Measurements from ENCODE around the gene MYT1. TPM values are rescaled to one million over a fixed set of nuclear protein-coding genes. Genes with fewer than 3 reads are reported as not detected.
A peak's percentile ranks its signal among the peaks of the same experiment; 100 is the strongest.

MYT1 gene
- total and polyA plus RNA-seq, 2 of the 13 experiments (the other 11 are each of a cell fraction or from before 2014, with no cell fraction given) = 0.58 to 2.5 TPM

DNA sequence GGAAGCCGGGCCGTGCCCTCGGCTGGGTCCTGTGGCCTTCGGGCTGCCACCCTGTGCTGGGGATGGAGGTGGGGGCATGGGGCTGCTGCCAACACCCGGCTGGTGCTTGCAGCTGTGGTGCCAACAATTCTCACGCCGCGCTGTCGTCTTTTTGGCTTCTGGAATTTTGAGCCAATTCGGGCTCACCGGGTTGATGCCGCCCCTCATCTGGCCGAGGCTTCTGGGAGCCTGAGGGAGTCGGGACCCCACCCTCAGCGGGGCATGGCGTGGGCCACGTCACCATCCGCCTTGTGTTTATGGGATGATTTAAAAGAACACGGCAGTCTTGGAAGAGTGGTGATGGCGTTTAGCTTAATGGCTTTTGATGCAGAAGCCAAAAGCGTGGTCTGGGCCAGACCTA lies 48.2 kb upstream of the MYT1 start:
- ATAC-seq (no peak), FAIRE-seq (no peak), DNase-seq (ENCODE audit: low spot score) (no peak)
- POLR2A ChIA-PET = no interaction called here
- no peak overlapping the region for H2AFZ ChIP-seq (ENCODE audit: low read length)
- H3K79me2 ChIP-seq (ENCODE audit: insufficient read depth, low read length) = no peaks in the 10 kb centered on the region
- intact Hi-C loops (cut with micrococcal nuclease; ENCODE audit: unreplicated experiment) = no loop called here
- 62% methylated on average over 21 of the region's 21 CpGs for WGBS (ENCODE audit: low lambda C conversion rate)
- in situ Hi-C loops (cut with HindIII; ENCODE audit: extremely low pct_ligation_motif_present, low pct_unique_long_range_greater_than_20kb) = loop anchor here (5.0 kb wide), 1 partner anchor 34 kb away; the partner anchor contains the start of genes LKAAEAR1 and OPRL1
- no peaks in the 10 kb centered on the region for H3K9me3 ChIP-seq (ENCODE audit: low read length)
- H3K4me2 ChIP-seq (ENCODE audit: low read depth, low read length) = no peak overlapping the region
- H3K27ac ChIP-seq (ENCODE audit: extremely low read length, insufficient read depth, low read length) = no peak overlapping the region
- no peak overlapping the region for H3K4me3 ChIP-seq (replicated peaks in 1 of 3; ENCODE audit: insufficient read depth in 1 of 3, low read depth in 2 of 3, low read length in 3 of 3)
- H3K36me3 ChIP-seq (replicated peaks in 1 of 2; ENCODE audit: control insufficient read depth in 1 of 2, insufficient read depth in 2 of 2, low read length in 2 of 2) = no peaks in the 10 kb centered on the region
- H3K27me3 ChIP-seq (ENCODE audit: control insufficient read depth in 1 of 2, insufficient read depth in 2 of 2, low read length in 2 of 2) = peaks cover 25 to 48% of the 10 kb centered on the region in 2 experiments
- no TSS peak for BruUV-seq (replicated peaks)
- H3K4me1 ChIP-seq (ENCODE audit: insufficient read depth, low read length) = peaks cover 22% of the 10 kb centered on the region
- CTCF ChIA-PET (ENCODE audit: low intra/inter-chr PET ratio, low total read pairs) = no interaction called here
- peak; percentile 48; the same call in 1 of the 2 replicates for TF ChIP-seq CREB1 (IDR thresholded peaks at IDR 0.05)
- no peak for TF ChIP-seq CREB1 (CRISPR knock-in tag; IDR thresholded peaks at IDR 0.05)
- TF ChIP-seq TEAD2 (CRISPR knock-in tag; IDR thresholded peaks at IDR 0.05) = no peak
- no peaks in the 10 kb centered on the region for H4K20me1 ChIP-seq (ENCODE audit: insufficient read depth, low read length)
- no peak overlapping the region for H3K9ac ChIP-seq (ENCODE audit: insufficient read depth, low read depth, low read length)

DNA sequence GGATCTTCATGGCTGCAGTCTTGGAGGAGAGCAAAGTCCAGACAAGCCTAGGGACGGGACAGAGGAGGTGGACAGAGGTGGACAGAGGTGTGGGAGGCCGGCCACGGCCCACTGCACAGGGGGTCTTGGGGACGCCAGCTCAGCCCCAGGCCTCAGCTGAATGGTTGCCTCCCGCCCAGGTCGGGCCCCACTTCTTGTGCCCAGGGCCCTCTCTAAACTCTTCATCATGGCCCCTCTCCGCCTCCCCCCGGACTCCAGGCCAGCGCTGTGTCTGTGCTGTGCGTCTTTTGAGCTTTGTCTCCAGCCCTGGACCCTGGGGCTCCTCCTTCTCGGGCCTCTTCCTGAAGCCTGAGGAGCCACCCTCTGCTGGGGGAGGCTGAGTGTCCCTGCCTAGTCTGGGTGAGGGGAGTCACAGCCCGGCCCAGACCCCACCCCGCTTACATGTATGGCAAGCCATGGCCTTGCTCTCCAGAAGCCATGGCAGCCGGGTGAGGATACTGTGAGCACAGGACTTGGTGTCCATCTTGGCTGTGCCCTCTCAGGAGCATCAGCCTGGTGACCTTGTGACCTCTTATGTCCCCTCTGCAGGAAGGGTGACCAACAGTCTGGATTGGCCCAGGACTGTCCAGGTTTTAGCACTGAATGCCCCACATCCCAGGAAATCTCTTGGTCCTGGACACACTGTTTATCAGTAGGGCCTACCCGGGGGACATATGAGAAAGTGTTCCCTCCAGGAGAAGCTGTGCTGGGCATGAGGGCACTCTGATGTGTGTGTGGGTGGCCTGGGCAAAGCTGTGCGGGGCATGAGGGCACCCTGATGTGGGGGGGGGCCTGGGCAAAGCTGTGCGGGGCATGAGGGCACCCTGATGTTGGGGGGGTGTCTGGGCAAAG lies 47.5 kb upstream of the MYT1 start:
- in situ Hi-C loops (cut with HindIII; ENCODE audit: extremely low pct_ligation_motif_present, low pct_unique_long_range_greater_than_20kb) = loop anchor here (5.0 kb wide), 1 partner anchor 34 kb away; the partner anchor contains the start of genes LKAAEAR1 and OPRL1
- no peak for FAIRE-seq
- CTCF ChIA-PET (ENCODE audit: low intra/inter-chr PET ratio, low total read pairs) = no interaction called here

More for the DNA sequence above, 47.5 kb upstream of the MYT1 start:
- no peak for TF ChIP-seq GATA4 (IDR thresholded peaks at IDR 0.05; ENCODE audit: borderline replicate concordance, low read depth)
- TF ChIP-seq KLF15 (CRISPR knock-in tag; IDR thresholded peaks at IDR 0.05; ENCODE audit: borderline replicate concordance) = no peak
- TF ChIP-seq UBTF (CRISPR knock-in tag; IDR thresholded peaks at IDR 0.05) = 0 out of 2 replicates have a peak, but pooled peaks have one; percentile 24
- TF ChIP-seq CEBPB (IDR thresholded peaks at IDR 0.05; ENCODE audit: borderline replicate concordance, low read depth, low read length) = no peak
- peak; percentile 62; the same call in 1 of the 2 replicates for TF ChIP-seq ZNF768 (CRISPR knock-in tag; IDR thresholded peaks at IDR 0.05)
- Histone ChIP-seq H2AFZ (ENCODE audit: low read length) (no peak overlapping the region), H3K4me1 (ENCODE audit: insufficient read depth, low read length) (peaks cover 14% of the 10 kb centered on the region), H3K4me3 (replicated peaks in 1 of 3; ENCODE audit: insufficient read depth in 1 of 3, low read depth in 2 of 3, low read length in 3 of 3) (no peak overlapping the region), H3K27ac (ENCODE audit: extremely low read length, insufficient read depth, low read length) (no peak overlapping the region), H3K9me3 (ENCODE audit: low read length) (no peaks in the 10 kb centered on the region), H3K4me2 (ENCODE audit: low read depth, low read length) (no peak overlapping the region), H3K9ac (ENCODE audit: insufficient read depth, low read depth, low read length) (no peak overlapping the region), H3K27me3 (ENCODE audit: control insufficient read depth in 1 of 2, insufficient read depth in 2 of 2, low read length in 2 of 2) (peaks cover 27 to 50% of the 10 kb centered on the region in 2 experiments), H4K20me1 (ENCODE audit: insufficient read depth, low read length) (no peaks in the 10 kb centered on the region), H3K79me2 (ENCODE audit: insufficient read depth, low read length) (no peaks in the 10 kb centered on the region), H3K36me3 (replicated peaks in 1 of 2; ENCODE audit: control insufficient read depth in 1 of 2, insufficient read depth in 2 of 2, low read length in 2 of 2) (no peaks in the 10 kb centered on the region)
- POLR2A ChIA-PET = interaction anchor here (0.9 kb wide), 1 partner anchor 36 kb away, joined by 3 read pairs; no protein-coding TSS in a partner anchor
- WGBS (ENCODE audit: low lambda C conversion rate) = 39% methylated on average over 17 of the region's 17 CpGs
- ATAC-seq = no peak
- BruUV-seq (replicated peaks) = no TSS peak
- DNase-seq (ENCODE audit: low spot score) = no peak
- intact Hi-C loops (cut with micrococcal nuclease; ENCODE audit: unreplicated experiment) = no loop called here

Measured in HepG2 (cell line).